Activated CD4-positive, alpha-beta T cell treated with anti-CD3 and anti-CD28 coated beads, Interleukin-10, Interleukin-2, amounts not matched to agents 100 ng/mL and 50 ng/mL, durations not matched to agents 16 hours and 8 hours (primary cell): ENCODE measurements around the gene BRD3.

Experiments used
- DNase-seq: peaks from one replicate; pipeline ENCODE4 v3.0.0-alpha.2; 2020

BRD3 gene

GRCh38 chr9:134066526-134066912 is 1.3 kb downstream of the BRD3 start:
- DNase-seq: peak; percentile 16

GRCh38 chr9:134065612-134066419 is 2.0 kb downstream of the BRD3 start:
- DNase-seq: peak; percentile 94

- no peak for DNase-seq
Measured at GRCh38 chr9:134064711-134065110, 3.1 kb downstream of the BRD3 start.

DNA sequence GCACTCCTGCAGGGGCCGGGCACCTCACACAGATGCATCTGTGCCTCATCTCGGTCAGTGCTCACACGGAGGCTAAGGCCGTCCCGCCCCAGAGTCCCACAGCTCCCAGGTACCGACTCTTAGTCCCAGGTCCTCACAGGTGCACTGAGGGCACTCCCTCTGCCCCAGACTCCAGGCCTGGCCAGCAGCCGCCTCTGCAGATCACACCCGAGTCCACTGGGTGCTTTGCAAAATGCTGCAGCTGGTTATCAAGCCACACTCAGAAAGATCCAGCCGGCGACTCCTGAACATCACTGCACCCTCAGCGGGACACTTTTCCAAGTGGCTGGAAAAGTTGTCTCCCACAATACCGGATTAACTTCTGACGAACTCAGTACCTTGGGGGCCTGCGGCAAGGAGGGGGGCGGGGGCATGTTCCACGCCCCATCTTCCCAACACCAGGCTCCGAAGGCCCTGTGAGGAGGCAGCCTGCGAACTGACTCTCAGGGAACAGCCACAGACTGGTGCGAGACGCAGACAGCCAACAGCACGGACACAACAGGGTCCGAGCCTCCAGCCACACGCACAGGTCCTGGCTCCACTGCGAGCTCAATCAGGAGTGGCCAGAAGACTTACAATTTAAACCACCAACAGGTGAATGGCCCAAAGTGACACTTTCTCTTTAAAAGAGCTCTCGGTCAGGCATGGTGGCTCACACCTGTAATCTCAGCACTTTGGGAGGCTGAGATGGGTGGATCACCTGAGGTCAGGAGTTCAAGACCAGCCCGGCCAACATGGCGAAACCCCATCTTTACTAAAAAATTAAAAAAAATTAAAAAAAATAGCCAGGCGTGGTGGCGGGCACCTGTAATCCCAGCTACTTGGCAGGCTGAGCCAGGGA is 4.0 kb downstream of the BRD3 start:
- DNase-seq: no peak

DNA sequence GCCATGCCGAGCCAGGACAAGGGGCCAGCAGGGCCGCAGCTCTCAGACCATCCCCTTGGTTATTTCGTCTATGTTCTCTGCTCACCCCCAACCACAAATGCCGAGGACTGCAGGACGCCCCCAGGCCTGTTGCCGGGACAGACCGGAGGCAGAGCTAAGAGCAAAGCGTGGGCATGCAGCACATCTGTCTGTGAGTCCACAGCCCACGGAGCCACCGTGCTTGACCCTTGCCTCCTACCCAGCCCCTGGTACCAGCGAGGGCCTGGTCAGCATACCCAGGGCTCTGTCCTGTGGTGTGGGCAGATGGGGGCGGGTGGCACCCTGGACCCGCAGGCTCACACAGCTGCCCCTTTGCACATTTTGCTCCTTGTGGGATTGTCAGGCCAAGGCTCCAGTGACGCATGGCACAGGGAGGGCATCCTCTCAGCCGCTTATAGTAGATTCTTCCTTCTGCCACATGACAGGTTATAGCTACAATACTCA is 4.7 kb downstream of the BRD3 start:
- no peak for DNase-seq

GRCh38 chr9:134062461-134063087 is 5.3 kb downstream of the BRD3 start:
- no peak for DNase-seq

GRCh38 chr9:134061688-134062371 is 6.0 kb downstream of the BRD3 start:
- DNase-seq: no peak

GRCh38 chr9:134061019-134061687 is 6.7 kb downstream of the BRD3 start:
- DNase-seq: no peak

DNA sequence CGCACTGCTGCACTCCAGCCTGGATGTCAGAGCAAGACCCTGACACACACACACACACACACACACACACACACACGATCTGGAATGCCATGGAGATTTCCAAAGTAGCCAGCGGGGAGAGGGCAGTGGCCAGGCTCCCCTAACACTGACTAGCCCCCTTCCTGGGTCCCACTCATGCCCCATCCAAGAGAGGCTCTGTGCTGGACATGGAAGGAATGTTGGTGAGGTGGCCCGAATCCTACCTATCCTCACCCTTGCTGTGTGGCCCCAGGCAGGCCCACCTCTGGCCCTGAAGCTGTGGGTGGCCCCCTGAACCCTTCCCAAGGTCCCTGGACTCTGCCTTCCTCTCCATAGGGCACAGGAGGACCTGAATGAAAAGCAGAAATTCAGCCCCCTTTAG is 7.3 kb downstream of the BRD3 start:
- DNase-seq: no peak

DNA sequence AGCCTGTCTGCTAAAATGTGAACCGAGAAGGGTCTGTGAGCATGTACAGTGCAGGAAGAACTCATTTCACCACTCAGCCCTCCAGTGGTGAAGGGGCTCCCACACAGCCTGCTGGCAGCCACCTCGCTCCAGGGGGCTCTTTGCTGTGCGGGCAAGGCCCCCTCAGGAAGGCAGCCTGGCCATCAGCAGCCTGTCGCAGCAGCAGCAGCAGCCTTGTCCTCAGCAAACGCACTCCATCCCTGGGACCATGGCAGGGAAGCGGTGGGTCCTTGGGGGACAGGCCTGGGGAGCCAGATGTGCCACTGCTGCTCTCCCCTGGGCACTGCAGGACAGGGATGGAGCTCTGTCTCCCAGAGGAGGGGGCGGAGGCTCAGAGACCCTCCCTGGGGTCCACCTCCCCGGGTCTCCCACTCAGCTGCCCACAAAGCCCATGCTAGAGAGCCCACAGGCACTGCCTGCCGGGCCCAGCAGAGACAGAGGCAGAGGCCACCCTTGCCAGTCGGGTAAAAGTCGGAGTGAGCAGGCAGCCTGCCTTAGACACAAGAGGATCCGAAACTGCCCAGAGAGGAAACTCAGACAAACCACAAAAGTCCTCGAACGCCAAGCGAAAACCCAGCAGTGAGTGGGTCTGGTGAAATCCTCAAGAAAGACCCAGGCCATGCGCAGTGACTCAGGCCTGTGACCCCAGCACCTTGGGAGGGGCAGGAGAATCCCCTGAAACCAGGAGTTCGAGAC is 8.0 kb downstream of the BRD3 start:
- DNase-seq: peak; percentile 39

- DNase-seq: no peak
Measured at GRCh38 chr9:134059188-134059641, 8.6 kb downstream of the BRD3 start.

GRCh38 chr9:134058716-134059115 is 9.1 kb downstream of the BRD3 start:
- DNase-seq: no peak

- no peak for DNase-seq
Measured at GRCh38 chr9:134057751-134058701, 9.8 kb downstream of the BRD3 start.

- DNase-seq: no peak
Measured at GRCh38 chr9:134057307-134057657, 10.5 kb downstream of the BRD3 start.

DNA sequence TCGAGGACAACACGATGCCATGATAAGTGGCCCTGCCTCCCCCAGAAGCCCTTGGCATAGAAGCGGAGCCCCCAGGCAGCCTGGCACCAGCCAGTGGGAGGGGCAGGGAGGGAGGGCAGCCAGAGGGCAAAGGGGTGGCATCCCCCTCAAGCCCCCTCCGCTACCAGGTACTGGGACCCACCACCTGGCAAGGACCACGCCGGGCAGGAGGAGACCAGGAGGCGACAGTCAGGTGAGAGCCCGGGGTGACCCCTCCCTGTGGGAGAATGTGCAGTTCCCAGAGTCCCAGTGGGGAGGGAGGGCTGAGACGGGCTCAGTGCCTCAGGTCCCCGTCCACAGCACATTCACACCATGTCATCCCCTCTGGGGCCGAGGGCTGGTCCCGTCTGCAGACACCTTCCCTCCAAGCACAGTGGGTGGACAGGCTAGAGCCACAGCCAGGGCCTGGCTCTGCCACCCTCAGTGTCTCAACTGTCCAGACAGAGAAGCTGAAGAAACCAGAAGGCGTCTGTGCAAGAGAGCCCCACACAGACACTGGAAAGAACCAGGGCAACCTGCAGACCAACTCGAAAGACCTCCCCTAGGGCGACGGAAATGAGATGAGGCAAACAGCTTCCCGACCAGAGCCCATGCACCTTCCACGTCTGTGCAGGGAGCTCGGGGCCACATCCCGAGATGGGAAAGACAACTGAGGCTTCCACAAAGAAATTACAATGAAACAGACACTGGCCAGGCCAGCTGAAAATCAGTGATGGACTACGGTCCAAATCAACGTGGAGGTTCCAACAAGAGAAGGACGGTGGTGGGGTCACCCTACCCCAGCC is 11.1 kb downstream of the BRD3 start:
- no peak for DNase-seq

DNA sequence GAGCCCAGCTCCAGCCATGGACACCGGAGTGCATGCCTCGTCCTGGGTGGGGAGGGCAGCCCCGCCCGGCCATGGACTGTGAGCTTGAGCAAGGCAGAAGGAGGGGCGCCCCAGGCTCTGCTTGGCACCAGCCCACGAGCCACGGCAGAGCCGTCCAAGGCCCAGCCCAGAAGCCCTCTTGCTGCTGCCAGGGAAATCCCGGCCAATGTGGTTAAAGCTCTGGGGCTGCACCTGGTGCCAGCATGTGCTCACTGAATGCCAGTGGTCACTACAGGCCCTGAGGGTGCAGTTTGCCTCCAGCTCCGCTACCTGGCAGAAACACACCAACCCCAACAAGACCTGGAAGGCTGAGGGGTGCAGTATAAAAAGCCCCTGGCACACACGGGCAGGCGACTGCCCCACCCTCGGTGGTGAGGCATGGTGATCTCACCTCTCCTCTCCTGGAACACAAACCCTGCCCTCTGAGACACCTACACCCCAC is 11.8 kb downstream of the BRD3 start:
- no peak for DNase-seq

DNA sequence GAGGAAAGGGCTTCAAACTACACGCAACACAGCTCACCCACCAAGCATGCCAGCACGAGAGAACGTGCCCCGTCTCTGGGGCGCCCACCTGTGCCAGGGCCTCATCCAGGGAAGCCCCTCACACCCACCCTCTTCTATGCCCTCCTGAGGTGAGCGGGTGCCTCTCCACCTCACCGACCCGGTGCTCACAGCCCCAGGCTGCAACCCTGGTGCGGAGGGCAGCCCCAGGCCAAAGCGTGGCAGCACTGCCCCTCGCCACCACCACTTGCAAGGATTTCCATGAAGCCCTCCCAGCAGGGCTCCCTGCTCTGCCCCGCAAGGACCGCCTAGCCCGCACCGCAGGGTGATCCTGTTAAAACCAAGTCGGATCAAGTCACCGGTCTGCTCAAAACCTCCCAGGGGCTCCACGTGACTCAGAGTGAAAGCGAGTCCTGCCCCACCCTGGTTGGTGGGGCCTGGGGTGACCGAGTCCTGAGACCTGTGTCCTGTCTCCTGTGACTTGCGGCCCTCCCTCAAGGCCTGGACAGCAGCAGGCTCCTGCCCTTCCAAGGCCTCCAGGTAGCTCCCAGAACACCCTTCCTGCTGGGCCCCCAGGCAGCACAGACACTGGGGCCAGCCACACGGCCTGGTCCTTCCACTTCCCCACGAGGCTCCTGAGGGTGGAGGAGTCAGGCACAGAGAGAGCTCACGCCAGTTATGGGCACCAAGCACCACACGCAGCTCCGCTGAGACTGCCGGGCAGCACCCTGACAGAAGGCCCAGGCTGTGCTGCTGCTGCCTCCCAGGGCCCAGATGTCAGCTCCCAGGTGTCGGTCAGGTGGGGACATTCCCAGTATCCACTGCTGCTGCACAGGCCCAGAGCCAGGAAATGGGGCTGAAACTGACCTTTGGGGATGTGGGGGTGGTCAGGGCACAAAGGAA is 12.7 kb downstream of the BRD3 start:
- no peak for DNase-seq
